Upper lobe of right lung (tissue), 1 donor: ENCODE data around the gene PARP11. TPM values are rescaled to one million over a fixed set of nuclear protein-coding genes. Genes with fewer than 3 reads are reported as not detected.

Experiments used
- ATAC-seq: fragments of 200-7000 bp; cut with Tn5 transposase; one replicate; pipeline ENCODE4 v1.9.1; 2020; ENCODE audit warnings: mild to moderate bottlenecking, moderate library complexity
- DNase-seq: peaks from one replicate; pipeline ENCODE4 v3.0.0-alpha.2; 2020
- H3K27ac ChIP-seq: fragments of 200-600 bp; one replicate; pipeline ENCODE4 v1.8.0; 2022
- H3K27me3 ChIP-seq: fragments of 200-600 bp; one replicate; pipeline ENCODE4 v1.8.0; 2022; ENCODE audit warnings: mild to moderate bottlenecking
- H3K36me3 ChIP-seq: fragments of 200-600 bp; one replicate; pipeline ENCODE4 v1.8.0; 2022
- H3K4me1 ChIP-seq: fragments of 200-600 bp; one replicate; pipeline ENCODE4 v1.8.0; 2022
- H3K4me3 ChIP-seq: fragments of 200-600 bp; one replicate; pipeline ENCODE4 v1.8.0; 2022; ENCODE audit warnings: mild to moderate bottlenecking
- H3K9me3 ChIP-seq: fragments of 200-600 bp; one replicate; pipeline ENCODE4 v1.8.0; 2022
- CTCF ChIP-seq: fragments of 200-600 bp; IDR thresholded peaks from one replicate; pipeline ENCODE4 v1.8.0; 2022; ENCODE audit warnings: antibody characterized with exemption
- intact Hi-C: fragments of 100-400 bp; cut with DNase I; formaldehyde crosslinking; loops from one replicate; pipeline ENCODE4 v1.11.0; 2022
- total RNA-seq: library from RNA; stranded (reverse); fragmentation: NEBNext Ultra II Directional; extraction: Animal tissue kit (Norgen Biotek cat#: 25700); gene quantifications from one replicate; pipeline ENCODE4 v1.2.1, GENCODE V29; 2021
- donor health status: DM: no; HTN: yes; CAD: no; lungs with severe emphysema.

PARP11 gene
- total RNA-seq, 1 donor from 2014 or later, result 14.5 TPM

- Histone ChIP-seq H3K27ac (no peak overlapping the region), H3K36me3 (no peaks in the 10 kb centered on the region), H3K9me3 (no peaks in the 10 kb centered on the region), H3K27me3 (no peaks in the 10 kb centered on the region), H3K4me1 (no peaks in the 10 kb centered on the region), H3K4me3 (no peak overlapping the region)
- DNase-seq (no peak), ATAC-seq (no peak)
- intact Hi-C loops, result loop anchor here (10.0 kb wide), 1 partner anchor 491 kb away; no protein-coding TSS in a partner anchor
- no peak for TF ChIP-seq CTCF
Measured at GRCh38 chr12:3795492-3796133, 77.6 kb downstream of the PARP11 start.

- no peak overlapping the region for H3K27ac ChIP-seq
- no peaks in the 10 kb centered on the region for H3K9me3 ChIP-seq
- H3K4me1 ChIP-seq, result no peaks in the 10 kb centered on the region
- DNase-seq, result no peak
- no peaks in the 10 kb centered on the region for H3K36me3 ChIP-seq
- TF ChIP-seq CTCF, result no peak
- H3K27me3 ChIP-seq, result no peaks in the 10 kb centered on the region
- no peak overlapping the region for H3K4me3 ChIP-seq
- no peak for ATAC-seq
- intact Hi-C loops, result loop anchor here (10.0 kb wide), 1 partner anchor 490 kb away; no protein-coding TSS in a partner anchor
Measured at GRCh38 chr12:3795066-3795465, 78.1 kb downstream of the PARP11 start.

- no peaks in the 10 kb centered on the region for H3K36me3 ChIP-seq
- no peaks in the 10 kb centered on the region for H3K4me1 ChIP-seq
- no peak overlapping the region for H3K4me3 ChIP-seq
- no peak for TF ChIP-seq CTCF
- no peaks in the 10 kb centered on the region for H3K27me3 ChIP-seq
- H3K9me3 ChIP-seq, result no peaks in the 10 kb centered on the region
- ATAC-seq (no peak), DNase-seq (no peak)
- H3K27ac ChIP-seq, result no peak overlapping the region
- intact Hi-C loops, result loop anchor here (10.0 kb wide), 1 partner anchor 488 kb away; no protein-coding TSS in a partner anchor
Measured at GRCh38 chr12:3792623-3793288, 80.4 kb downstream of the PARP11 start.

GRCh38 chr12:3791256-3791874 is 81.8 kb downstream of the PARP11 start:
- no peaks in the 10 kb centered on the region for H3K9me3 ChIP-seq

GRCh38 chr12:3790642-3791041 is 82.6 kb downstream of the PARP11 start:
- intact Hi-C loops, result loop anchor here (10.0 kb wide), 1 partner anchor 486 kb away; no protein-coding TSS in a partner anchor
- TF ChIP-seq CTCF, result no peak

More at GRCh38 chr12:3791256-3791874, 81.8 kb downstream of the PARP11 start:
- ATAC-seq (no peak), DNase-seq (no peak)
- intact Hi-C loops, result loop anchor here (10.0 kb wide), 1 partner anchor 487 kb away; no protein-coding TSS in a partner anchor
- Histone ChIP-seq H3K27me3 (no peaks in the 10 kb centered on the region), H3K4me1 (no peaks in the 10 kb centered on the region), H3K27ac (no peak overlapping the region), H3K4me3 (no peak overlapping the region), H3K36me3 (no peaks in the 10 kb centered on the region)
- no peak for TF ChIP-seq CTCF

More at GRCh38 chr12:3790642-3791041, 82.6 kb downstream of the PARP11 start:
- DNase-seq (no peak), ATAC-seq (no peak)
- H3K36me3 ChIP-seq, result no peaks in the 10 kb centered on the region
- no peak overlapping the region for H3K4me3 ChIP-seq
- H3K27ac ChIP-seq, result no peak overlapping the region
- H3K27me3 ChIP-seq, result no peaks in the 10 kb centered on the region
- H3K9me3 ChIP-seq, result no peaks in the 10 kb centered on the region
- no peaks in the 10 kb centered on the region for H3K4me1 ChIP-seq
